Measurements from ENCODE around the gene OR7A5.

The OR7A5 gene

GRCh38 chr19:14821937-14822336 is 13.0 kb downstream of the OR7A5 start:
- ChIA-PET POLR2A (no interaction called here), CTCF (no interaction called here)
- H3K4me1 ChIP-seq (ENCODE audit: control insufficient read depth, insufficient read depth, low read length), result no peaks in the 10 kb centered on the region
- H3K36me3 ChIP-seq (ENCODE audit: control insufficient read depth in 2 of 2, insufficient read depth in 1 of 2, low read length in 2 of 2), result no peaks in the 10 kb centered on the region
- H3K9me3 ChIP-seq (ENCODE audit: control insufficient read depth, insufficient read depth, low read depth, low read length), result no peaks in the 10 kb centered on the region
- no peak overlapping the region for H3K27ac ChIP-seq (ENCODE audit: extremely low read depth, low read depth, low read length)
- no peak overlapping the region for H3K4me3 ChIP-seq (ENCODE audit: low read depth, low read length)
- TF ChIP-seq ZEB2 (tag by site-specific recombination; IDR thresholded peaks at IDR 0.05) (no peak), ZNF501 (tag by site-specific recombination; IDR thresholded peaks at IDR 0.05) (no peak), ZSCAN4 (tag by site-specific recombination; IDR thresholded peaks at IDR 0.05) (no peak), ZNF560 (tag by site-specific recombination; IDR thresholded peaks at IDR 0.05; ENCODE audit: borderline replicate concordance) (no peak), HIC1 (tag by site-specific recombination; IDR thresholded peaks at IDR 0.05) (no peak), ZNF658 (tag by site-specific recombination; IDR thresholded peaks at IDR 0.05) (no peak), ZNF544 (tag by site-specific recombination; IDR thresholded peaks at IDR 0.05) (no peak), PBX3 (CRISPR knock-in tag; IDR thresholded peaks at IDR 0.05) (no peak), MEIS1 (CRISPR knock-in tag; IDR thresholded peaks at IDR 0.05; ENCODE audit: borderline replicate concordance) (no peak), ZBTB10 (tag by site-specific recombination; IDR thresholded peaks at IDR 0.05) (no peak), ZNF341 (tag by site-specific recombination; IDR thresholded peaks at IDR 0.05; ENCODE audit: low read depth) (no peak)

GRCh38 chr19:14818588-14818987 is 16.4 kb downstream of the OR7A5 start:
- Histone ChIP-seq H3K27ac (ENCODE audit: extremely low read depth, low read depth, low read length) (no peak overlapping the region), H3K4me3 (ENCODE audit: low read depth, low read length) (no peak overlapping the region), H3K9me3 (ENCODE audit: control insufficient read depth, insufficient read depth, low read depth, low read length) (no peaks in the 10 kb centered on the region), H3K36me3 (ENCODE audit: control insufficient read depth in 2 of 2, insufficient read depth in 1 of 2, low read length in 2 of 2) (no peaks in the 10 kb centered on the region), H3K4me1 (ENCODE audit: control insufficient read depth, insufficient read depth, low read length) (no peaks in the 10 kb centered on the region)
- CTCF ChIA-PET, result interaction anchor here (0.6 to 0.9 kb wide), 2 partner anchors 32 to 159 kb away, joined by 3 to 4 read pairs; no protein-coding TSS in a partner anchor
- POLR2A ChIA-PET, result no interaction called here
- TF ChIP-seq ZNF112 (tag by site-specific recombination; IDR thresholded peaks at IDR 0.05) (no peak), ZNF670 (tag by site-specific recombination; IDR thresholded peaks at IDR 0.05; ENCODE audit: low read depth) (no peak), ZNF223 (tag by site-specific recombination; IDR thresholded peaks at IDR 0.05) (no peak), TSHZ1 (tag by site-specific recombination; IDR thresholded peaks at IDR 0.05; ENCODE audit: borderline replicate concordance) (no peak), ZNF776 (tag by site-specific recombination; IDR thresholded peaks at IDR 0.05; ENCODE audit: borderline replicate concordance) (no peak), MYNN (tag by site-specific recombination; IDR thresholded peaks at IDR 0.05; ENCODE audit: borderline replicate concordance) (no peak), SP7 (tag by site-specific recombination; IDR thresholded peaks at IDR 0.05) (no peak), ZNF621 (tag by site-specific recombination; IDR thresholded peaks at IDR 0.05) (no peak), SALL2 (tag by site-specific recombination; IDR thresholded peaks at IDR 0.05; ENCODE audit: borderline replicate concordance) (no peak), ZNF830 (tag by site-specific recombination; IDR thresholded peaks at IDR 0.05; ENCODE audit: low read depth) (no peak)

Measured in HEK293 (cell line).